ENCODE results near the gene RPL13. TPM values are rescaled to one million over a fixed set of nuclear protein-coding genes. Genes with fewer than 3 reads are reported as not detected.

The RPL13 gene
- total RNA-seq, 1 donor from 2014 or later = 2,234 TPM

DNA sequence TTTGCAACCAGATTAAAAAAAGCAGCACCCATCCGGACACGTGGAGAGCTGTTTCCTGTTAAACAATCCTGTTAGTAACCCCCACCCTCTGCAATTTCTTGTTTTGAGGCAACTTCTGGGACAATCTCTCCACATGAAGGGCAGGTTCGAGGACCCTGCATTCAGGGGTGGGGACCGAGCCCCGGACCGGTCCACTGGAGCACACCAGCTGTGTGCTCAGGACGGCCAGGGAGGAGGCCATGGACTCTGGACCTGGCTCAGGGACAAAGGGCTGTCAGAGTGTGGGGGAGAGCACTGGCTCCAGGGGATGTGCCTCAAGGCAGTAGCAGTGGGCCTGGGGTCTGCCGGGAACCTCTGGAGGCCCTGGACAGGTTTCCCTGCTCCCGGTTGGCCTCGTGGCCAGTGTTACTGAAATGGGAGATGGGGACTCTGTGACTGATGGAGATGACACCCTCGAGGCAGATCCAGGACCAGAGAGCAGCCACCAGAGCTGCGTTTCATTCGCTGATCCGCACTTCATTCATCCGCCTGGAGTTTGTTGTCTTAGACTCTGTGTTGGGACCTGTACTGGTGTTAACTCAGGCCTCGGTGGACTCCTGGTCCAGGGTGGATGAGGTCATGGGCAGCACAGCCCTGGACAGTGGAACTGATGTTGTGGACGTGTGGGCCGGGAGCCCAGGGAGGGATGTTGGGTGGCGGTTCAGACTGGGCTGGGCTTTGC lies 12.2 kb downstream of the RPL13 start:
- Mint-ChIP-seq H3K27ac (peak overlapping the region; percentile 53), H3K9me3 (no peaks in the 10 kb centered on the region), H3K4me1 (peaks cover 8% of the 10 kb centered on the region), H3K4me3 (no peak overlapping the region), H3K27me3 (peaks cover 22% of the 10 kb centered on the region), H3K36me3 (ENCODE audit: low read depth) (peaks cover 4% of the 10 kb centered on the region)
- no peak for DNase-seq
- intact Hi-C loops (cut with micrococcal nuclease) = no loop called here

DNA sequence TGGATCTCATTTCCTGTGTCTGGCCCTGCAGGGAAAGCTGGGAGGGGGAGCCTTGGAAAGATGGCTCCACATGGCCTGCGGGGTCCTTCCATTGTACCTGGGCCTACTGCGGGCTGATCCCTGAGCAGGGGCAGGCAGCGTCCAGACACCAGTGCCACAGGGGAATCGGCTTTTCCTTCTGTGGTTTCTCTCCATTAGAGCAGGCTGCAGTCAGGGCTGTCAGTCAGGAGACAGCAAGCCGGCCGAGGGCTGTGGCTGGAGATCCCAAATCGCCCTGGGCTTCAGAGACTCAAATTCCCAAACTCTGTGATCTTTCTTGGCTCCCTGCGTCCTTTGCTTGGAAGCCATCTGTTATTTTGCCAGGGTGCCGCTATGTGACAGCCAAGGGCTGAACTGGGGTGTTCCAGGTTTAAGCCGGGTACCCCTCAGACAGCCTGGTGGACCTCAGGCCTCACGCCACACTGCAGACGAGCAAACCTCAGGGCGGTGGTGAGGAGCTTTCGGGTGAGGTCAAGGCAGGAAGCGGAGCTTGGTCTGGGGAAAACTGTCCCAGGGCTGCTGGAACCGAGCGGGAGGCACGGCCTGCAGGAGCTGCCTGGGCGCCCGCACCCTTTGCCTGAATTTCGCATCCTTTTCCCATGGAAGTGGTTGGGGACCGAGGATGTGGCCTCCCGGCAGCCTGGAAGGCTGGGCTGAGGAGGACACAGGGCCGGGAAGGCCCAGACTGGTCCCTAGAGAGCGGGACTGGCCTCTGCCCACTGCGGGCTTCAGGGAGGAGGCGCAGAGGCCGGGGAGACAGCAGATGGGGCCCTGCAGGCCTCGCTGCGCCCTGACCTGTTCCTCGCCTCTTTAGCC lies 13.6 kb downstream of the RPL13 start:
- Mint-ChIP-seq H3K36me3 (ENCODE audit: low read depth) (peaks cover 4% of the 10 kb centered on the region), H3K4me1 (peaks cover 8% of the 10 kb centered on the region), H3K27me3 (peaks cover 23% of the 10 kb centered on the region), H3K4me3 (peak overlapping the region; percentile 43), H3K27ac (no peak overlapping the region), H3K9me3 (no peaks in the 10 kb centered on the region)
- DNase-seq = no peak
- intact Hi-C loops (cut with micrococcal nuclease) = no loop called here

GRCh38 chr16:89574681-89575246 lies 14.3 kb downstream of the RPL13 start:
- peak; percentile 87 for DNase-seq
- H3K27ac Mint-ChIP-seq = peak overlapping the region; percentile 51
- peak overlapping the region; percentile 70 for H3K4me3 Mint-ChIP-seq
- peaks cover 23% of the 10 kb centered on the region for H3K27me3 Mint-ChIP-seq
- intact Hi-C loops (cut with micrococcal nuclease) = loop anchor here (1.0 kb wide), 1 partner anchor 67 kb away; no protein-coding TSS in a partner anchor
- H3K36me3 Mint-ChIP-seq (ENCODE audit: low read depth) = peaks cover 4% of the 10 kb centered on the region
- no peaks in the 10 kb centered on the region for H3K9me3 Mint-ChIP-seq
- H3K4me1 Mint-ChIP-seq = peaks cover 8% of the 10 kb centered on the region

GRCh38 chr16:89575247-89576152 lies 15.0 kb downstream of the RPL13 start, which contains the start of gene CPNE7:
CPNE7 (plus strand) TSS chr16:89575758; CDS start chr16:89575898, 140 bp downstream.
- Mint-ChIP-seq H3K4me3 (peak within 1 kb of the TSS; percentile 70), H3K4me1 (peaks cover 8% of the 10 kb centered on the region), H3K9me3 (no peaks in the 10 kb centered on the region), H3K36me3 (ENCODE audit: low read depth) (peaks cover 4% of the 10 kb centered on the region), H3K27ac (peak within 1 kb of the TSS; percentile 51), H3K27me3 (peaks cover 21% of the 10 kb centered on the region)
- intact Hi-C loops (cut with micrococcal nuclease) = loop anchor here (1.0 kb wide), 1 partner anchor 66 kb away; no protein-coding TSS in a partner anchor
- no peak for DNase-seq

DNA sequence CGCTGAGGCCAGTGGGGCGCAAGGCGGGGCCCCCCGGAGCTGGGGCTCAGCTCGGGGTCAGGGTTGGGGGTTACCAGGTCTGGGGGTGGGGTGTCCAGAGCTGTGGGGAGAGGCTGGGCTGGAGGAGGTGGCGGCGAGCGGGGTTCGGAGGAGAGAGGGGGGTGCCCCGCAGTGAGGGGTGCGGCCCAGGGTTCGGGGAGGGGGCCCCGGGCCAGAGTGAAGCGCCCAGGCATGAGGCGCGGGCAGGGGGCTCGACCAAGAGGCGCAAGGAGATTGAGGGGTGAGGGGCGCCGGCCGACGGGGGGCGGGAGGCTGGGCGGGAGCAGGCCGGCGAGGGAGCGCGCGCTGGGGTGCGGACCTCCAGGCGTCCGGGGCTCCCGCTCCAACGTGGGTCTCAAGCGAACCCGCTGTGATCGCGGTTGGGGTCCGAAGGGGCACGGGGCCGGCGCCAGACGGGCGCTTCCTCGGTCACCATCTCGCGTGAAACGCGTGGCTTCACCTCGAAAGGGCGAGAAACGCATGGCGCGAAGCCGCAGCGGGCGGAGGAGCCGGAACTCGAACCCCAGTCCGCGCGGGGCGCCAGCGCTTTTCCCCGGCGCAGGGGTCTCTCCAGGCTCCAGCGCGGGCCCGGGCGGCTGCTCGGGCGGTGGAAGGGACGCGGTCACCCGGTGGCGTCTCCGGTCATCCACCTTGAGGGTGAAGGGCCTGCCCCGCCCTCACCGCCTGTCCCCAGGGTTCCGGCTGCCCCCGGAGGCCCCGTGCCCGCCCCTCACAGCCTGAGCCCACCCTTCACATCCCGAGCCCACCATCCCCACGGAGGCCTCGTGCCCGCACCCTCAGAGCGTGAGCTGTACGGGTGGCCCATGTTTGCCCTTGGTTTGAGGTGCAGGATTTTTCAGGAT lies 15.9 kb downstream of the RPL13 start:
- Mint-ChIP-seq H3K27me3 (peaks cover 21% of the 10 kb centered on the region), H3K4me3 (peak overlapping the region; percentile 60), H3K9me3 (no peaks in the 10 kb centered on the region), H3K27ac (no peak overlapping the region), H3K36me3 (ENCODE audit: low read depth) (peaks cover 4% of the 10 kb centered on the region), H3K4me1 (peaks cover 8% of the 10 kb centered on the region)
- no peak for DNase-seq
- intact Hi-C loops (cut with micrococcal nuclease) = no loop called here

DNA sequence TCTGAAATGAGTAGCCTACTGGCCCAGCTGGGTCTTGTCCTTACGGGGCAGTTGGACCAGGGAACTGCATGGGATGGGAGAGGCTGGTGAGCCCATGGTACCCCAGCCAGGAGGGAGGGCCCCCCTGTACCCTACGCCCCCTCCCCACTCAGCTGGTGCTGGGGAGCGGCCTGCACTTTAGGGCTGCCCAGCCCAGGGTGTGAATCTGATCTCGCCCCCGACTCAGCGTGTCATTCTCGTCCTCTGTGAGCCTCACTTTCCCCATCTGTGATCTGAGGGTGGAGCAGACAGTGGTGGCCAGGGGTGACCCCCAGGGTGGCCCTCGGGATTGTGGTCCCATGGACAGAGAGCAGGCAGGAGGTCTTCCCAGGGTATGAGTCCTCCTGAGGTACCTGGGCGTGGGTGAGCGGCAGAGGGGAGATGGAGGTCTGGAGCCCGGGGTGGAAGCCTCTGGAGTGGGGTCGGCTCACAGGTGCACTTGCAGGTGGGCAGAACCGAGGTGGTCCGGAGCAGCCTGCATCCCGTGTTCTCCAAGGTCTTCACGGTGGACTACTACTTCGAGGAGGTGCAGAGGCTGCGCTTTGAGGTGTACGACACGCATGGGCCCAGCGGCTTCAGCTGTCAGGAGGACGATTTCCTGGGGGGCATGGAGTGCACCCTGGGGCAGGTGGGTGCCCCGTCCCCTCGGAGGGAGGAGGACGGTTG lies 16.7 kb downstream of the RPL13 start:
- Mint-ChIP-seq H3K36me3 (ENCODE audit: low read depth) (peaks cover 4% of the 10 kb centered on the region), H3K4me3 (peak overlapping the region; percentile 60), H3K27me3 (peaks cover 16% of the 10 kb centered on the region), H3K4me1 (peaks cover 3% of the 10 kb centered on the region), H3K9me3 (no peaks in the 10 kb centered on the region), H3K27ac (no peak overlapping the region)
- intact Hi-C loops (cut with micrococcal nuclease) = no loop called here
- DNase-seq = no peak

- Mint-ChIP-seq H3K27me3 (peaks cover 5% of the 10 kb centered on the region), H3K4me1 (no peaks in the 10 kb centered on the region), H3K36me3 (ENCODE audit: low read depth) (peaks cover 4% of the 10 kb centered on the region), H3K9me3 (no peaks in the 10 kb centered on the region), H3K4me3 (no peak overlapping the region), H3K27ac (no peak overlapping the region)
- intact Hi-C loops (cut with micrococcal nuclease) = no loop called here
- DNase-seq = no peak
These were observed 18.9 kb downstream of the RPL13 start for GRCh38 chr16:89579351-89579750.

- Mint-ChIP-seq H3K27me3 (peaks cover 5% of the 10 kb centered on the region), H3K4me3 (no peak overlapping the region), H3K36me3 (ENCODE audit: low read depth) (peaks cover 4% of the 10 kb centered on the region), H3K4me1 (no peaks in the 10 kb centered on the region), H3K9me3 (no peaks in the 10 kb centered on the region), H3K27ac (no peak overlapping the region)
- intact Hi-C loops (cut with micrococcal nuclease) = no loop called here
- DNase-seq = no peak
These were observed 20.7 kb downstream of the RPL13 start for GRCh38 chr16:89581045-89581695.

DNA sequence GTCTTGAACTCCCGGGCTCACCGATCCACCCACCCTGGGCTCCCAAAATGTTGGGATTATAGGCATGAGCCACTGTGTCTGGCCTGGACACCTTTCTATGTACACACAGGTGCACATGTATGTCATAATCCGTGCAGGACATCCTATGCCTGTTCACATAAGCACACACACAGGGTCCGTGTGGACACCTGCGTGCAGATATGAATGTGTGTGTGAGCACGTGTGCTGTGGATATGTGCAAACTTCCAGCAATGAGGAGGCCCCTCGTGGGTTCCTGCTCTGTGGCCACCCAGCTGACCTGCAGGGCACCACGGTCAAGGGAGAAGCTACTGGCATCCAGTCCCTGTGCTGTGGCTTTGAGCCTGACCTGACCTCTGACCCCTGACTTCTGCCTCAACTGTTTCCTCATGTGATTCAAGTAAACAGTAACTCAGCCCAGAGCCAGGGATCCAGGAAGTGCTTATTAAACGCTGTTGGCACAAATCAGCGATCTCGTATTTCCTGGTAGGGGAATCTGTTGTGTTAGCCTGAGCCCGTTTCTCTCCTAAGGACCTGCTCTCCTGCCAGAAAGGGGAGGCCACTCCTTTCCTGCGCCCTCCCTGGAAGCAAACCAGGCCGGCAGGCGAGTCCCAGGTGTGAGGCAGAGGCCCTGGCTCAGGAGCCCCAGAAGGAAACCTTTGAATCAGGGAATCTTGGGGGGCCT lies 21.5 kb downstream of the RPL13 start:
- Mint-ChIP-seq H3K36me3 (ENCODE audit: low read depth) (peaks cover 8% of the 10 kb centered on the region), H3K27ac (no peak overlapping the region), H3K4me1 (no peaks in the 10 kb centered on the region), H3K27me3 (peaks cover 5% of the 10 kb centered on the region), H3K4me3 (no peak overlapping the region), H3K9me3 (no peaks in the 10 kb centered on the region)
- no peak for DNase-seq
- intact Hi-C loops (cut with micrococcal nuclease) = no loop called here

DNA sequence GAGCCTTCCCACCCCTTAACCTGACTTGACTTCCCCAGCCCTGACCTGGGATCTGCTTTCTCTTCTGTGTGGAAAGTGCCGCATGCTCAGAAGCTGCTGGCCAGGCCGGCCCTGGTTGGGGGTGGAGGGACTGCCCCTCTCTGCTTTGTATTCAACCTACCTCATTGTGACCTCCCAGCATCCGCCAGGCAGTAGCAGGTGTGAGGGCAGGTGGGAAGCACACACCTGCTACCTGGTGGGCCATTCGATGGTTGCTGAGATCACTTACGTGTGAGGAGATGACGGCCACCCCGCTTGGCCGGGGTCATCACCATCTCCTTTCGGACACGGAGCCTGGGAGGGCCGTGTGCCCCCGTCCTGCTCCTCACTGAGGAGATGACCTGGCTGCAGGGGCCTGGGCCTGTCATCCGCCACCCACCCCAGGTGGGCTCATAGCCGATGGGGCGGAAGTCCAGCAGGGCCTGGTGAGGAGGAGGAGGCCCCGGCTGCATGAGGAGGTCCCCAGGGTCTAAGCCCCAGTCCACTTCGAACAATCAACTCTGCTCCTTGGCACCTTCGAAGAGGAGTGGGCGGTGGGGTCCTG lies 22.2 kb downstream of the RPL13 start:
- H3K27me3 Mint-ChIP-seq = peaks cover 2% of the 10 kb centered on the region
- no peak overlapping the region for H3K4me3 Mint-ChIP-seq
- H3K4me1 Mint-ChIP-seq = no peaks in the 10 kb centered on the region
- intact Hi-C loops (cut with micrococcal nuclease) = no loop called here
- H3K27ac Mint-ChIP-seq = no peak overlapping the region
- no peak for DNase-seq
- peaks cover 6% of the 10 kb centered on the region for H3K36me3 Mint-ChIP-seq (ENCODE audit: low read depth)
- H3K9me3 Mint-ChIP-seq = no peaks in the 10 kb centered on the region
